HEK293T (cell line): Measurements from ENCODE around the gene PRMT7.
A peak's percentile ranks its signal among the peaks of the same experiment; 100 is the strongest.

Experiments
- CTCF ChIA-PET: fragments of 350-600 bp; formaldehyde crosslinking; extraction: SDS; loops from one replicate; lab custom pipeline; 2021; ENCODE audit warnings: antibody characterized with exemption, inconsistent platforms; lab: Yijun Ruan, JAX
- POLR2A ChIA-PET: fragments of 350-600 bp; formaldehyde crosslinking; extraction: SDS; loops from one replicate; lab custom pipeline; 2020; ENCODE audit warnings: antibody characterized with exemption, inconsistent platforms; lab: Yijun Ruan, JAX
- DNase-seq: peaks from one replicate; pipeline ENCODE4 v3.0.0; 2012; ENCODE audit warnings: mixed read lengths; ENCODE audit errors: extremely low spot score
- ARNT ChIP-seq: fragments of 450-650 bp; IDR thresholded peaks from 2 replicates; pipeline ENCODE4 v1.6.1; 2017; ENCODE audit warnings: mild to moderate bottlenecking
- BHLHE40 ChIP-seq: fragments of 450-650 bp; IDR thresholded peaks from 2 replicates; pipeline ENCODE4 v1.6.1; 2016; ENCODE audit warnings: mild to moderate bottlenecking, moderate library complexity, borderline replicate concordance
- CTBP1 ChIP-seq: fragments of 450-650 bp; IDR thresholded peaks from 2 replicates; pipeline ENCODE4 v1.6.1; 2016; ENCODE audit warnings: borderline replicate concordance
- ELF4 ChIP-seq: fragments of 450-650 bp; IDR thresholded peaks from 2 replicates; pipeline ENCODE4 v1.6.1; 2017; ENCODE audit warnings: antibody characterized with exemption
- FOXA1 ChIP-seq: fragments of 450-650 bp; IDR thresholded peaks from 2 replicates; pipeline ENCODE4 v1.6.1; 2016; ENCODE audit warnings: mild to moderate bottlenecking
- FOXK2 ChIP-seq: fragments of 450-650 bp; IDR thresholded peaks from 2 replicates; pipeline ENCODE4 v1.6.1; 2016; ENCODE audit warnings: mild to moderate bottlenecking
- FOXM1 ChIP-seq: fragments of 450-650 bp; IDR thresholded peaks from 2 replicates; pipeline ENCODE4 v1.6.1; 2017; ENCODE audit warnings: mild to moderate bottlenecking, borderline replicate concordance
- HDGF ChIP-seq: fragments of 450-650 bp; IDR thresholded peaks from 2 replicates; pipeline ENCODE4 v1.6.1; 2017; ENCODE audit warnings: antibody characterized with exemption, borderline replicate concordance
- L3MBTL2 ChIP-seq: fragments of 450-650 bp; conservative IDR thresholded peaks from 2 replicates; pipeline ENCODE4 v1.6.1; 2016; ENCODE audit warnings: mild to moderate bottlenecking
- LEF1 ChIP-seq: fragments of 450-650 bp; IDR thresholded peaks from 2 replicates; pipeline ENCODE4 v1.6.1; 2017; ENCODE audit warnings: mild to moderate bottlenecking, borderline replicate concordance
- NFRKB ChIP-seq: fragments of 450-650 bp; IDR thresholded peaks from 2 replicates; pipeline ENCODE4 v1.6.1; 2016; ENCODE audit warnings: mild to moderate bottlenecking, moderate library complexity
- PKNOX1 ChIP-seq: fragments of 450-650 bp; IDR thresholded peaks from 2 replicates; pipeline ENCODE4 v1.6.1; 2016
- SP1 ChIP-seq: fragments of 450-650 bp; IDR thresholded peaks from 2 replicates; pipeline ENCODE4 v1.6.1; 2017
- SUZ12 ChIP-seq: fragments of 450-650 bp; IDR thresholded peaks from 2 replicates; pipeline ENCODE4 v1.6.1; 2016; ENCODE audit warnings: mild to moderate bottlenecking
- TARDBP ChIP-seq: fragments of 450-650 bp; IDR thresholded peaks from 2 replicates; pipeline ENCODE4 v1.6.1; 2016
- ZNF384 ChIP-seq: fragments of 450-650 bp; IDR thresholded peaks from 2 replicates; pipeline ENCODE4 v1.6.1; 2016

The PRMT7 gene

GRCh38 chr16:68310774-68311511 is at the start of gene PRMT7, which contains the start of gene SLC7A6OS:
TSS of gene PRMT7 (plus strand) at chr16:68311019. CDS start at chr16:68315980, 4,961 bp downstream.
TSS of gene SLC7A6OS (minus strand) at chr16:68310946. CDS start at chr16:68310926, 20 bp downstream.
- peak; percentile 95 for DNase-seq
- POLR2A ChIA-PET: interaction anchor here (0.5 to 2.4 kb wide), 20 partner anchors 9 to 782 kb away, joined by 3 to 35 read pairs (median 7); partner anchors contain the start of genes ESRP2, RIPOR1 and SLC7A6
- CTCF ChIA-PET: interaction anchor here (0.5 to 2.0 kb wide), 5 partner anchors 18 to 118 kb away, joined by 3 to 8 read pairs (median 3); partner anchors contain the start of gene SLC7A6
- TF ChIP-seq NFRKB (no peak), BHLHE40 (no peak), SUZ12 (no peak), ARNT (no peak), FOXA1 (no peak), CTBP1 (no peak), ELF4 (peak; percentile 77), L3MBTL2 (peak; percentile 92), TARDBP (no peak), PKNOX1 (no peak)

- ChIA-PET CTCF (interaction anchor here (0.6 to 2.2 kb wide), 19 partner anchors 9 to 258 kb away, joined by 3 to 28 read pairs (median 5); partner anchors contain the start of genes PLA2G15, PRMT7 and SLC7A6OS), POLR2A (interaction anchor here (0.7 to 3.6 kb wide), 16 partner anchors 9 to 241 kb away, joined by 3 to 35 read pairs (median 4); partner anchors contain the start of genes DDX28, DUS2, PLA2G15 and PRMT7)
- no peak for DNase-seq
- TF ChIP-seq LEF1: no peak
- no peak for TF ChIP-seq TARDBP
- TF ChIP-seq PKNOX1: no peak
- TF ChIP-seq CTBP1: no peak
- TF ChIP-seq FOXK2: no peak
These were observed 47.2 kb upstream of the PRMT7 start for GRCh38 chr16:68263559-68264127.

GRCh38 chr16:68264128-68265077 is 46.4 kb upstream of the PRMT7 start, which contains the start of gene SLC7A6:
TSS of gene SLC7A6 (plus strand) at chr16:68264526. CDS start at chr16:68274727, 10,201 bp downstream.
- TF ChIP-seq SP1 (no peak), FOXM1 (peak; percentile 59; the same call in 1 of the 2 replicates), ELF4 (no peak), ARNT (0 out of 2 replicates have a peak, but pooled peaks have one; percentile 40), L3MBTL2 (peak; percentile 83)
- CTCF ChIA-PET: interaction anchor here (0.6 to 2.2 kb wide), 19 partner anchors 8 to 257 kb away, joined by 3 to 28 read pairs (median 4); partner anchors contain the start of genes PLA2G15, PRMT7 and SLC7A6OS
- peak; percentile 79 for DNase-seq
- POLR2A ChIA-PET: interaction anchor here (0.7 to 3.6 kb wide), 17 partner anchors 9 to 242 kb away, joined by 3 to 35 read pairs (median 4); partner anchors contain the start of genes DDX28, DUS2, PLA2G15 and PRMT7

- ChIA-PET POLR2A (interaction anchor here (1.1 to 3.6 kb wide), 2 partner anchors 20 to 46 kb away, joined by 3 to 35 read pairs; partner anchors contain the start of genes PLA2G15, PRMT7 and SLC7A6OS), CTCF (interaction anchor here (2.2 kb wide), 1 partner anchor 63 kb away, joined by 28 read pairs; no protein-coding TSS in a partner anchor)
- TF ChIP-seq ZNF384 (no peak), NFRKB (no peak), HDGF (no peak), FOXM1 (no peak), LEF1 (no peak), FOXA1 (no peak), SP1 (no peak), BHLHE40 (no peak), FOXK2 (no peak), TARDBP (no peak), PKNOX1 (no peak)
- DNase-seq: peak; percentile 32
These were observed 45.5 kb upstream of the PRMT7 start for GRCh38 chr16:68265078-68265920.
